IPS-20b (cell line): ENCODE data around the gene MYO1E.

Source experiments
- H3K27ac ChIP-seq: one replicate; pipeline ENCODE4 v1.5.1; 2013; ENCODE audit warnings: low read length
- H3K27me3 ChIP-seq: 2 replicates; pipeline ENCODE4 v1.6.1; 2013; ENCODE audit warnings: mild to moderate bottlenecking, low read length, inconsistent platforms; ENCODE audit not compliant: insufficient read depth
- H3K36me3 ChIP-seq: 2 replicates; pipeline ENCODE4 v1.6.1; 2013; ENCODE audit warnings: low read depth, mild to moderate bottlenecking, inconsistent platforms, low read length, moderate library complexity; ENCODE audit not compliant: insufficient read depth
- H3K4me1 ChIP-seq: 2 replicates; pipeline ENCODE4 v1.6.1; 2013; ENCODE audit warnings: mild to moderate bottlenecking, control low read depth, inconsistent platforms, low read length, moderate library complexity; ENCODE audit not compliant: insufficient read depth
- H3K4me3 ChIP-seq: 2 replicates; pipeline ENCODE4 v1.5.1; 2013; ENCODE audit warnings: mild to moderate bottlenecking, low read length, inconsistent platforms
- H3K9ac ChIP-seq: 2 replicates; pipeline ENCODE4 v1.6.1; 2013; ENCODE audit warnings: low read depth, mild to moderate bottlenecking, inconsistent platforms, low read length, moderate library complexity
- H3K9me3 ChIP-seq: 2 replicates; pipeline ENCODE4 v1.6.1; 2013; ENCODE audit warnings: mild to moderate bottlenecking, low read depth, low read length, inconsistent platforms; ENCODE audit not compliant: insufficient read depth

Gene MYO1E

GRCh38 chr15:59230531-59231055 is 142.1 kb downstream of the MYO1E start:
- H3K4me1 ChIP-seq = peaks cover 5% of the 10 kb centered on the region; the same call in 1 of the 2 replicates
- no peaks in the 10 kb centered on the region for H3K9me3 ChIP-seq
- H3K9ac ChIP-seq = no peak overlapping the region
- H3K36me3 ChIP-seq = no peaks in the 10 kb centered on the region
- no peaks in the 10 kb centered on the region for H3K27me3 ChIP-seq
- H3K4me3 ChIP-seq = no peak overlapping the region
- no peak overlapping the region for H3K27ac ChIP-seq

GRCh38 chr15:59229453-59229852 is 143.2 kb downstream of the MYO1E start:
- Histone ChIP-seq H3K27ac (no peak overlapping the region), H3K9me3 (no peaks in the 10 kb centered on the region), H3K9ac (no peak overlapping the region), H3K27me3 (no peaks in the 10 kb centered on the region), H3K4me3 (no peak overlapping the region), H3K4me1 (peaks cover 5% of the 10 kb centered on the region; the same call in 1 of the 2 replicates), H3K36me3 (peaks cover 2% of the 10 kb centered on the region; the same call in 1 of the 2 replicates)

GRCh38 chr15:59229015-59229414 is 143.7 kb downstream of the MYO1E start:
- H3K27ac ChIP-seq = no peak overlapping the region
- H3K36me3 ChIP-seq = peaks cover 7% of the 10 kb centered on the region
- H3K9ac ChIP-seq = no peak overlapping the region
- H3K4me3 ChIP-seq = no peak overlapping the region
- peaks cover 5% of the 10 kb centered on the region; the same call in 1 of the 2 replicates for H3K4me1 ChIP-seq
- H3K27me3 ChIP-seq = no peaks in the 10 kb centered on the region
- no peaks in the 10 kb centered on the region for H3K9me3 ChIP-seq

GRCh38 chr15:59227021-59227420 is 145.7 kb downstream of the MYO1E start:
- H3K36me3 ChIP-seq = peaks cover 27% of the 10 kb centered on the region
- H3K27ac ChIP-seq = no peak overlapping the region
- no peak overlapping the region for H3K9ac ChIP-seq
- H3K4me1 ChIP-seq = peaks cover 5% of the 10 kb centered on the region; the same call in 1 of the 2 replicates
- H3K27me3 ChIP-seq = no peaks in the 10 kb centered on the region
- H3K4me3 ChIP-seq = no peak overlapping the region
- H3K9me3 ChIP-seq = no peaks in the 10 kb centered on the region

- Histone ChIP-seq H3K36me3 (peaks cover 42% of the 10 kb centered on the region), H3K4me3 (no peak overlapping the region), H3K9ac (no peak overlapping the region), H3K4me1 (peaks cover 5% of the 10 kb centered on the region; the same call in 1 of the 2 replicates), H3K27ac (no peak overlapping the region), H3K27me3 (no peaks in the 10 kb centered on the region), H3K9me3 (no peaks in the 10 kb centered on the region)
Measured at GRCh38 chr15:59224474-59224873, 148.2 kb downstream of the MYO1E start.

- Histone ChIP-seq H3K36me3 (peaks cover 44% of the 10 kb centered on the region), H3K27me3 (no peaks in the 10 kb centered on the region), H3K4me3 (no peak overlapping the region), H3K4me1 (peaks cover 5% of the 10 kb centered on the region; the same call in 1 of the 2 replicates), H3K9me3 (no peaks in the 10 kb centered on the region), H3K9ac (no peak overlapping the region), H3K27ac (no peak overlapping the region)
Measured at GRCh38 chr15:59223736-59224135, 148.9 kb downstream of the MYO1E start.

- Histone ChIP-seq H3K9ac (no peak overlapping the region), H3K36me3 (peaks cover 51% of the 10 kb centered on the region), H3K9me3 (no peaks in the 10 kb centered on the region), H3K4me1 (peaks cover 4% of the 10 kb centered on the region; the same call in 1 of the 2 replicates), H3K27ac (no peak overlapping the region), H3K4me3 (no peak overlapping the region), H3K27me3 (no peaks in the 10 kb centered on the region)
Measured at GRCh38 chr15:59222906-59223550, 149.6 kb downstream of the MYO1E start.

GRCh38 chr15:59221511-59222505 is 150.9 kb downstream of the MYO1E start:
- no peak overlapping the region for H3K27ac ChIP-seq

GRCh38 chr15:59218710-59219109 is 154.0 kb downstream of the MYO1E start:
- Histone ChIP-seq H3K4me3 (no peak overlapping the region), H3K27ac (no peak overlapping the region), H3K4me1 (no peaks in the 10 kb centered on the region), H3K27me3 (no peaks in the 10 kb centered on the region), H3K9me3 (no peaks in the 10 kb centered on the region), H3K9ac (no peak overlapping the region), H3K36me3 (peaks cover 79% of the 10 kb centered on the region)

More at GRCh38 chr15:59221511-59222505, 150.9 kb downstream of the MYO1E start:
- H3K36me3 ChIP-seq = peaks cover 62% of the 10 kb centered on the region
- no peak overlapping the region for H3K9ac ChIP-seq
- no peak overlapping the region for H3K4me3 ChIP-seq
- no peaks in the 10 kb centered on the region for H3K9me3 ChIP-seq
- H3K27me3 ChIP-seq = no peaks in the 10 kb centered on the region
- no peaks in the 10 kb centered on the region for H3K4me1 ChIP-seq

- no peaks in the 10 kb centered on the region for H3K27me3 ChIP-seq
- H3K36me3 ChIP-seq = peaks cover 75% of the 10 kb centered on the region
- no peaks in the 10 kb centered on the region for H3K9me3 ChIP-seq
- no peak overlapping the region for H3K4me3 ChIP-seq
- no peak overlapping the region for H3K27ac ChIP-seq
- H3K4me1 ChIP-seq = no peaks in the 10 kb centered on the region
- H3K9ac ChIP-seq = no peak overlapping the region
Measured at GRCh38 chr15:59217876-59218498, 154.7 kb downstream of the MYO1E start.

GRCh38 chr15:59216911-59217310 is 155.8 kb downstream of the MYO1E start:
- H3K27ac ChIP-seq = no peak overlapping the region
- H3K36me3 ChIP-seq = peaks cover 73% of the 10 kb centered on the region
- H3K9ac ChIP-seq = no peak overlapping the region
- H3K9me3 ChIP-seq = no peaks in the 10 kb centered on the region
- H3K27me3 ChIP-seq = no peaks in the 10 kb centered on the region
- no peak overlapping the region for H3K4me3 ChIP-seq
- H3K4me1 ChIP-seq = no peaks in the 10 kb centered on the region
